ENCODE measurements around the gene SMIM41.

- no peak for TF ChIP-seq CTCF (IDR thresholded peaks at IDR 0.05)
- no peak for TF ChIP-seq ZFX (IDR thresholded peaks at IDR 0.05; ENCODE audit: borderline replicate concordance)
Observed at GRCh38 chr12:52093346-52093745, 13.8 kb downstream of the SMIM41 start.

All from 22Rv1 (cell line).